ENCODE data around the gene PCDH15.

The PCDH15 gene

DNA sequence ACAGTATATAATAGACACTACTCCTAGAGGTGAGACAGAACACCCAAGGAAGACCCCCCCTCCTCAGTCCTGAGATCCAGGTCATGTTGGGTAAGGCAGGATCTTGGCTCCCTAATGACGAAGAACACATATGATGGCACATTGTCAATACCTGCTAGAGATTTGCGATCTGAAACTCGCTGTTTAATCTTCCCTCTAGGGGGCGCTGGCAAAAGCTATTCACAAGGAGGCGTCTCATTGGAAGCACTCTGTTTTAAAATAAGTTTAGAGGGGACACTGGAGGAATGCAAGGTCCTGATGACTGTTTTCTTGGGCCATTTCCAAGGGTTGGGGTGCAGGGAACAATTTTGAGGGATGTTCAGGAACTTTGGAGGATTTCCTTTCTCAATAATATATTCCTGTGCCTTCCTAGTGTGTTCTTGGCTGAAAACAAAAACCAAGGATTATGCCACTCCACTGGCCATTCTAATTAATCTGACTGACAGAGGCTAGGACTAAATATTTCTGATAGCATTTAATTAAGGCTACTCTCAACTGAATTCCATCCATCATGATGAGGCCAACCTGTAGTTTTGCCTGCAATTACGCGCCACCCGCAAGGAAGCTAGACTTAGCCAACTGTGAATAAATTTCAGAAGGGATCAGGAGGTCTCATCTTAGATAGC is 1014.7 kb downstream of the PCDH15 start:
- TF ChIP-seq, protein P1, sequence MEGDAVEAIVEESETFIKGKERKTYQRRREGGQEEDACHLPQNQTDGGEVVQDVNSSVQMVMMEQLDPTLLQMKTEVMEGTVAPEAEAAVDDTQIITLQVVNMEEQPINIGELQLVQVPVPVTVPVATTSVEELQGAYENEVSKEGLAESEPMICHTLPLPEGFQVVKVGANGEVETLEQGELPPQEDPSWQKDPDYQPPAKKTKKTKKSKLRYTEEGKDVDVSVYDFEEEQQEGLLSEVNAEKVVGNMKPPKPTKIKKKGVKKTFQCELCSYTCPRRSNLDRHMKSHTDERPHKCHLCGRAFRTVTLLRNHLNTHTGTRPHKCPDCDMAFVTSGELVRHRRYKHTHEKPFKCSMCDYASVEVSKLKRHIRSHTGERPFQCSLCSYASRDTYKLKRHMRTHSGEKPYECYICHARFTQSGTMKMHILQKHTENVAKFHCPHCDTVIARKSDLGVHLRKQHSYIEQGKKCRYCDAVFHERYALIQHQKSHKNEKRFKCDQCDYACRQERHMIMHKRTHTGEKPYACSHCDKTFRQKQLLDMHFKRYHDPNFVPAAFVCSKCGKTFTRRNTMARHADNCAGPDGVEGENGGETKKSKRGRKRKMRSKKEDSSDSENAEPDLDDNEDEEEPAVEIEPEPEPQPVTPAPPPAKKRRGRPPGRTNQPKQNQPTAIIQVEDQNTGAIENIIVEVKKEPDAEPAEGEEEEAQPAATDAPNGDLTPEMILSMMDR (conservative IDR thresholded peaks at IDR 0.05; ENCODE audit: low read length) = no peak
- DNase-seq (ENCODE audit: low read depth) = no peak
- H3K4me3 ChIP-seq (ENCODE audit: low read length) = no peak overlapping the region

- H3K4me3 ChIP-seq (ENCODE audit: low read length) = no peak overlapping the region
- no peak for DNase-seq (ENCODE audit: low read depth)
- TF ChIP-seq, protein P1 (conservative IDR thresholded peaks at IDR 0.05; ENCODE audit: low read length) = no peak
Observed at GRCh38 chr10:53771701-53772100, 1029.3 kb downstream of the PCDH15 start.

GRCh38 chr10:53770903-53771302 is 1030.1 kb downstream of the PCDH15 start:
- TF ChIP-seq, protein P1 (conservative IDR thresholded peaks at IDR 0.05; ENCODE audit: low read length) = no peak
- H3K4me3 ChIP-seq (ENCODE audit: low read length) = no peak overlapping the region
- no peak for DNase-seq (ENCODE audit: low read depth)

DNA sequence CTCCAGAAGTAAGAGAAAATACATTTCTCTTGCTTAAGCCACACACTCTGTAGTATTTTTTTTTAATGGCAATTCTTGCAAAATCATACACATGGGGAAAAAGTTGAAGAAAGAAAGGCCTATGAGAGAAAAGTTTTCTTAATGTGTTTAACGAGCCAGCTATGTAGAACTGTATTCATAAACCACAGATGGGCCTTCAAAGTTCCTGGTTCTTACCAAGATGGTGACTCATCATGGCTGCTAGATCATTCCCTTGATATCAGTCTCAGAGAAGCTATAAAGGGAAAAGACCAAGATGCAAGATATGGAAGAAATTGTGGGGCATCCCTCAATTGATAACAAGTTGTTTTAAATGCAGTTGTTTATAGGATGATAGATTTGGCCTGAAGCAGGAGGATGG is 1035.7 kb downstream of the PCDH15 start:
- TF ChIP-seq, protein P1 (conservative IDR thresholded peaks at IDR 0.05; ENCODE audit: low read length) = no peak

DNA sequence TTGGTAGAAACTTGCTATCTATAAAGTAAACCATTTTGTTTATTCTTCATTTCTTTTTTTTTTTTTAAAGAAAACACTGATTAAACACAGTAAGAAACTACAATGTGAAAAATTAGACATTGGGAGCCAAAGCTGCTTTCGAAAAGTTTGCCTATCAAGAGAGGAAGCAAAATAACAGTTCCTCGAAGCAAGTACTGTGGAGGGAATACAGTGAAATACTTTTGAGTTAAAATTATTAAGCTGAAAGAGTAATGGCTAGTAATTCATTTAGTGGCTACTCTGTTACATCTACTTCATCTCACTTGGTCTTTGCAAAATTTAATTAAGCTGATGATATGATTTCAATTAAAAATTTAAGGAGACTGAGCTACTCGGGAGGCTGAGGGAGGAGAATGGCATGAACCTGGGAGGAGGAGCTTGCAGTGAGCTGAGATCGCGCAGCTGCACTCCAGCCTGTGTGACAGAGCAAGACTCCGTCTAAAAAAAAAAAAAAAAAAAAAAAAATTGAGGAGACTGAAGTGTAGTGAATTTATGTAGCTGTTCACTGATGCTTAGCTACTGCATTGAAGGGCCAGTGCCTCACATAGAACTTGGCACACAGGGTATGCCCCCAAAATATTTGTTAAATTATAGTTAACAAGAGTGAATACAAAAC is 1046.3 kb downstream of the PCDH15 start:
- no peak for DNase-seq (ENCODE audit: low read depth)
- H3K4me3 ChIP-seq (ENCODE audit: low read length) = no peak overlapping the region
- TF ChIP-seq, protein P1 (conservative IDR thresholded peaks at IDR 0.05; ENCODE audit: low read length) = no peak

More for the DNA sequence above, 1035.7 kb downstream of the PCDH15 start:
- no peak overlapping the region for H3K4me3 ChIP-seq (ENCODE audit: low read length)
- DNase-seq (ENCODE audit: low read depth) = no peak

Measured in AG10803 (cell line).